Inflammatory macrophage treated with lipopolysaccharide for 1 hour (primary cell): ENCODE results near the gene FTH1.

Experiments
- DNase-seq, 2 donors: peaks; one replicate each; pipeline ENCODE4 v3.0.0-alpha.2; 2020 to 2022

The FTH1 gene

DNA sequence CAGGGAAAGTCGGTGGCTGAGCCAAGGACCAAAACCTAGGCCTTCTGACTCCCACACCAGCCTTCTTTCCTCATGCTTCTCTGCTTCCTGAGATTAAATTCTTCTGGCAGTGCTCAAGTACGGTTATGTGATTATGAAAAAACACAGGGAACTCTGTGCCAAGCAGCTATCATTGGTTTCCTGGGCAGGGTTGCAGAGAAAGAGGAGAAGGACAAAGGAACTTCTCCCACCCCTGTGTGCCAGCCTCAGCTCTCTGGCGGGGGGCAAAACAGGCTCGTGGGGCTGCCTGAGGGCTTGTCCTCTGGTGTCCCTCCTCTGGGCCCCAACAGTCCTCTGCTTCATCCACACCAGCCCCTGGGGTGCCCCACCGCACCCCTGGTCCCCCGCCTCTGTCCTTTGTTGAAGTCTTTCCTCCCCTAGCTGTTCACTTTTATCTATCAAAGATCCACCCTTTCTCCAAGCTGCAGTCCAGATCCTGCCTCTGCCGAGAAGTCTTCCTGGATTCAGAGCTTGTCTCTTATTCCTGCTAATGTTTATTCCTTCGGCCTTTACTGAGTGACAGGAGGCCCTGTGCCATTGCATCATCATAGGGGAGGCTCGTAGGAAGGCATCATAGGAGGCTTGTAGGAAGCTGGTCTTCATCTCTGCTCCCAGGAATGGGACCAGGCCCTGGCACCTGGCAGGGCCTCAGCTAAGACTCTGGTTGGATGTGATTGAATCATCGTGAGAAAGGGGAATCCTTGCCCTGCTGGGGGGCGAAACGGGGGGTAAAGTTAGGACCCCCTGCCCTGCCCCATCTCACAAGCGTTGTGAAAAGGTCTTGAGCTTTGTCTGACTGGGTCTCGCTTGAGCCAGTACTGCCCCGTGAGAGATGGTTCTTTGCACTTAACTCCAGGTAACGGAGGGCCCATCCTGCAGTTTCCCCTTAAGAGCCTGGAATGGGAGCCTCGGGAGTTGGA lies 11.5 kb upstream of the FTH1 start:
- no peak for DNase-seq

DNA sequence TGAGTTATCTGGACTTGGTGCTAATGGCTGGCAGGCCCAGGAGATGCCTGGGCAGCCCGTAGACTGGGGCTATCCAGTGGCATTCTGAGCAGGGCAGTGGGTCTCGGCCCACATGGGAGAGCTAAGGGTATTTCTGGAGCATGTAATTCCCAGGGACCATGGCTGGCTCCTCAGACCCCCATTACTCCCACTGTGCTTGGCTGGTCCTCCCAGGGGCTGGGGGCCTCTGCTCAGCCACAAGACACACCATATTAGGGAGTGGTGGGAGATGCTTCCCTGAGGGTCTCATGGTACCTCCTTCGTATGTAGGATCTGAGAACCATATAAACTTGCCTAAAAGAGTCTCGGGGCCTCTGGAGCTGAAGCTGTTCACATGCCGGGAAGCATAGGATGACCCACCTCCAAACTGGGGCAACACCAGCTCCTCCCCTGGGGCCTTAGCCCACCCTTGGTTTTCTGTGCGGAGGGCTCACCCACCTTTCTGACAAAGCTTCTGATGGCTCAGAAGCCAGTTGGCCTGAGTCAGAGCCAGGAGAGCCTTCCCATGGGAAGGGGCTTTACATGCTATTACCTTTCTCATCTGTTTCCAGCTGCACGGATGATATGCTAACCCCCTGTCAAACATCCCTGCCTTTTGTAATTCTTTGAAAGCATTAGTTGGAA lies 9.5 kb upstream of the FTH1 start:
- DNase-seq, result no peak

DNA sequence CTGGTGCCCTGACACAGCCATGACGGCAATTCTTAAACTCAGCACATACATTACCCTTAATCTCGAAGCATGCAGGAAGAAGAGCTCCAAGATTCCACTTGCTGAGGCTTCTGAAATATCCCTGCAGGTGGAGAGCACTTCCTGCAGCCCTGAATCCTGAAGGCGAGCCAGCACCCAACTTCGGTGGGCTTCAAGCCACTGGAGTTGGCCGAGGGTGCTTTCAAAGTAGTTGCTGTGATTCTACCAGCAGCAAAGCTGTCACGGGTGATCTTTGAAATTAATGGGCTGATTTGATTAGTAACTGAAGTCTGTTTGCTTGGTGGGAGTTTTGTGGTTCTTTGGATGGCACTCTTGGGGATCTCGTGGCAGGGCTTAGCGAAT lies 9.0 kb upstream of the FTH1 start:
- DNase-seq, result no peak

DNA sequence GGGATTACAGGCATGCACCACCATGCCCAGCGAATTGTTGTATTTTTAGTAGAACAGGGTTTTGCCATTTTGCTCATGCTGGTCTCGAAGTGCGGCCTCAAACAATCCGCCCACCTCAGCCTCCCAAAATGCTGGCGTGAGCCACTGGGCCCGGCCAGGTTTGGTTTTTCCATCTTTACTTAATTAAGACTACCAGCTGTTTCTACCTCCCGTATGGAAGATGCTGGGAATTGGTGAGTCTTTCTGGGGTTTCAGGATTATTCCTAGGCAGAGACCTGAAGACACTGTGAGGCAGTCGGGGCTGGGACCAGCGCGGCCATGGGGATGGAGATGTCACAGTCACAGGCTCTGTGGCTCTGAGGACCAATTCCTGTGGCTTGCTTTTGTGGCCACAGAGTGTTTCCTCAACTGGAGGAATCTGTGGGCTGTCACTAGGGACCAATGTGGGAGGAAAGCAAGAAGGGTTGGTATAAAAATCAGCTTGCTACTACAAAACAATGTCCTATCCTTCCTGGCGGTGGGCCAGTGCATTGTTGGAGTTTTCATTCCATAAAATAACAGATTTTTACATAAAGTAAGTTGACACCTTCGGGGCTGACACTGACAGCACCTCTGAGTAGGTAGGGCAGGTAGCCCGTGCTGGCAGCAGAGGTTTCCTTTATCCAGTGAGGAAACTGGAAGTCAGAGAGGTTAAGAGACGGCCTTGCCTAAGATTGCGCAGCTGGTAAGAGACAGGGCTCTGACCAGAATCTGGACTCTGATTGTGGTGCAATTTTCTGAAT lies 8.4 kb upstream of the FTH1 start:
- DNase-seq, result peak; percentile 48 to 73

DNA sequence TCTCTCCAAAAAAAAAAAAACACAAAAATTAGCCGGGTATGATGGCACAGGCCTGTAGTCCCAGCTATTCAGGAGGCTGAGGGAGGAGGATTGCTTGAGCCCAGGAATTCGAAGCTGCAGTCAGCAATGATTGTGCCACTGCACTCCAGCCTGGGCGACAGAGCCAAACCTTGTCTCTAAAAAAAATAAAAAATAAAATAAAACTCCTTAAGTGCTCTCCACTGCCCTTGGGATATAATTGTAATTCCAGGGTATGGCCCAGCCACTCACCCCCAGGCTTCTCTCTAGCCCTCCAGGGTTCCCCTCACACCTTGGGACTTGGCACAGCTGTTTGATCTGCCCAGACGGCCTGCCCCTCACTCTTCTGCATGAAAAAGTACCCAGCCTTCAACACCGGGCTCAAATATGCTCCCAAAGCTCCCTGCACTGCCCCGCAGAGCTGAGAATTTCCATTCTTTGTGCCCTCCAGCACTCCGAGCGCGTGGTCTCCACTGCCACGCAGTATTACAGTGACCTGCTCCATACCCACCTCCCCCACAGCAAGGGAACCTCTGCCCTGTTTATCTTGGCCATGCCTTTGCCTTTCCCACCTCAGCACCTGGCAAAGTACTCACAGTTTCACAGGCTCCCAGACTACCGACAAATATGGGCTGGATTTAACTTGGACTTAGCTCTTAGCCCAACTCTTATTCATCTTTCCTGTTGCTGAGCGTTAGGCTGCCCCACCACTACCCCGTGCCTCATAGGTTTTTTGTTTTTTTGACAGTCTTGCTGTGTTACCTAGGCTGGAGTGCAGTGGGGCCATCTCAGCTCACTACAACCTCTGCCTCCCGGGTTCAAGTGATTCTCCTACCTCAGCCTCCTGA lies 7.6 kb upstream of the FTH1 start:
- DNase-seq, result no peak

DNA sequence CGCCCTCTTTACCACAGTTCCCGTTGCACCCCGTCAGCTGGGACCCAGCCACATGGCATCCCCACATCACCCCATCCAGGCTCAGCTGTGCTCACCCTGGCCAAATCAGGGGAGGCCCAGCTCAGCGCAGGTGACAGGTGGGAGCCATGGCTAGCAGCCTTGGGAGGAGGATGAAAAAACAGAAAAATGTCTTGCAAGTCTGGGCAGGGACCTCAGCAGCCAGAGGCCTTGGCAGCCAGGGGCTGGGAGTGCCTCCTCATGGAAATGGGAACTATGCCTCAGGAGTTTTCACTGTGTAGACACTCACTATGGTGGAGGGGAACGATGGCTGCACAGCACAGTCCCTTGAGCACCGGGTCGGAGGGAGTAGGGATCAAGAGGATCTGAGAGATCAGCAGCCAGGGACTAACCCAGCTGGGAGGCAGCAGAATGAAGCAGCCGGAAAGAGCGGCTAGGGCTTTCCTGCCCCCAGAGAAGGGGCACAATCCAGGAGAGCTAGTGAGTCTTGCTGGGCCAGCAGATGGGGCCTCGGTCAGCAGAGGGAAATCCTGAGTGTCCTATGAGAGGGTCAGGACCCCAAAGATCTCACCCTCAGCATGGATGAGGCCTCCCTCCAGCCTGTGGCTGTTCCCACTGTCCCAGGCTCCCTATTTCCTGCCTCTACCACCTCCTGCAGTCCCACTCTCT lies 6.2 kb upstream of the FTH1 start:
- peak in 1 of 2 donors; percentile 60 for DNase-seq

DNA sequence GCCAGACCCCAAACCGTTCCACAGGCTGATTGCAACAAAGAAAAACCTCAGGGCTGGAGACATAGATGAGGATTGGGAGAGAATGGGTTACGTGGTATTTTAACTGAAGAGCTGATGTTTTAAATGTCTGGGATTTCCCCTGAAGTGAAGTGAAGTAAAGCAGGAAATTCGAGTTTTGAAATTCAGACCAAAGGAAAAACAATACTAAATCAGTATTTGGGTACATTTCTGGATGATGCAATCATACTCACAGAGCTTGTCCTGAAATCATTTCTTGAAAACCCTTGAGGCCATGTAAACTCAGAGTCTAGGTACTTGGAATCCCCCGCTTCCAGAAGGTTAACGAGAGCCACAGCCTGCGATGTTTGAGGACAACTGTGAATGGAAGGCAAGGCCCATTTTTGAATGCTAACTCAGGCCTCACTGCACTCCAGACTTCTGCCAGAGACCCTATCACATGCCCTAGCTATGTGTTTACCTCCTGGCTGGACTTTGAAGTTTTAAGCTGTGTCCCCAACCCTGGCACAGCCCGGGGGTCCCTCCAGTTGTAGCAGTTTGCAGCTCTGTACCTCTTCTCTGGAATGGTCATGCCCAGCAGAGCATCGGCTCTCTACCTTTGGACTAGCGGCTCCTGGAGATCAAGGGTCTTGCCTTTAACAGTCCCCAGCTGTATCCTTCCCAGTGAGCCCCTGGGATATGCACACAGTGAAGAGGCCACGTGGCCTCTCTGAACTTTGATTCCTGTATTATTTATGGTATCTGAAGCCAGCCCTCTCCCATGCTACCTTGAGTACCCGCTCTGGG lies 5.4 kb upstream of the FTH1 start:
- DNase-seq, result peak; percentile 96 to 99

DNA sequence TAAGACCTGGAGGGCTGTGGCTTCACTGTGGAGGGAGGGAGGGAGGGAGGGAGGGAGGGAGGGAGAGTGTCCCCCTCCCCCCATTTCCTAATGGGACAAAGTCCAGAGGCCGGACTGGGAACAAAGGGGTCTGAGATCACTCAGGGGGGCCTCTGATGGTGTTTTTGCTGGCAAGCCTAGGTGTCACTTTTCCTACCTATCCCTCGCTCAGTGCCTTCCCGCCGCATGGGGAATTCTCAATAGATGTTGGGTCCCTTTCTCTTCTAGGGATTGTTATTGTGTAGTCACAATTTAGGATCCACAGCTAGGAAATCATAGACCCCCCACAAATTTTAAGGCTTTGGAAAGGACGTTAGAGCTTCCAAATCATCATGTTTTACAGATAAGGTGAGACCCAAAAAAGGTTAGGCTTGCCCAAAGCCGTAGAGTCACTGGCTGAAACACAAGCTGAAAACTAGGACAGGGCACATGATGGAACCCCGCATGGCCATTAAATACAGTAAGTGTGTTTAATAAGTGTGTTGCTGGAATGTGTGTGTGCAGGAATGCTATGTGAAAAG lies 4.8 kb upstream of the FTH1 start:
- no peak for DNase-seq

DNA sequence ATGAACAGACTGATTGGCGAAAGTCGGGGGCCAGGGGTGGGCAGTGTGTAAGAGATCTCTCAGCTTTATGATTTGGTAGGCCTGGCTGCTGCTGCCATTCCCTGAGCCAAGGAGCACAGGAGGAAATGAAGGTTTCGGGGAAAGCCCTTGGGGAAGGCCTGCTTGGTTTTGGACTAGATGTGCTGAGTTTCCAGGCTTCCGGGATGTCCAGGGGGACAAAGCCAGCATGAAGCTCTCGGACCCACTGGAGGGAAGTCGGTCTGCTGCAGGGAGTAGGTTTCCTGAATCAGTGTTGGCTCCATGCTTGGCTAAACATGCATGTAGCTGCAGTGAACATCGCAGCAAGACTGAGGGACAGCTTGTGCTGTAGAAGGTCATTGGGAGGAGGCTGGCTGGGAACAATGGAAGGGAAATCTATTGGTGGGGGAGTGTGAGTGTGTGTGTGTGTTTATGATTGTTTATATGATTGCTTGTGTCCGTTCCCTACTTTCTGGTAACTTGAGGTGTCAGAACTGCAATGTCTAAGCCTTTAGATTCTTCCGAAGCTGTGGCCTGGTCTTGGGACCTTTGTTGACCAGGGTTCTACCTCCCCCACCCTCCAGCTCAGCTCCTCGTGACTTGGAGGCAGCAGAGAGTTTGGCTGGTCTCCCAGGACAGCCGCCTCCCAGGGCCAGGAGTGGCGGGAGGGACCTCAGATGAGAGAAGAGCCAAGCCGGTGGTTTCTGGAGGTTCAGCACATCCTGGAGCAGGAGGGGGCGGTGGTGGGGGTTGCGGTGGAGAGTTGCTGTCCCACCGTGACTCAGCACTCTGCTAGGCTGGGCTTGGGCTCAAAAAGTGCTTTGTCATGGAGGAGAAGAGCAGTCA lies 4.0 kb upstream of the FTH1 start:
- peak; percentile 100 for DNase-seq

DNA sequence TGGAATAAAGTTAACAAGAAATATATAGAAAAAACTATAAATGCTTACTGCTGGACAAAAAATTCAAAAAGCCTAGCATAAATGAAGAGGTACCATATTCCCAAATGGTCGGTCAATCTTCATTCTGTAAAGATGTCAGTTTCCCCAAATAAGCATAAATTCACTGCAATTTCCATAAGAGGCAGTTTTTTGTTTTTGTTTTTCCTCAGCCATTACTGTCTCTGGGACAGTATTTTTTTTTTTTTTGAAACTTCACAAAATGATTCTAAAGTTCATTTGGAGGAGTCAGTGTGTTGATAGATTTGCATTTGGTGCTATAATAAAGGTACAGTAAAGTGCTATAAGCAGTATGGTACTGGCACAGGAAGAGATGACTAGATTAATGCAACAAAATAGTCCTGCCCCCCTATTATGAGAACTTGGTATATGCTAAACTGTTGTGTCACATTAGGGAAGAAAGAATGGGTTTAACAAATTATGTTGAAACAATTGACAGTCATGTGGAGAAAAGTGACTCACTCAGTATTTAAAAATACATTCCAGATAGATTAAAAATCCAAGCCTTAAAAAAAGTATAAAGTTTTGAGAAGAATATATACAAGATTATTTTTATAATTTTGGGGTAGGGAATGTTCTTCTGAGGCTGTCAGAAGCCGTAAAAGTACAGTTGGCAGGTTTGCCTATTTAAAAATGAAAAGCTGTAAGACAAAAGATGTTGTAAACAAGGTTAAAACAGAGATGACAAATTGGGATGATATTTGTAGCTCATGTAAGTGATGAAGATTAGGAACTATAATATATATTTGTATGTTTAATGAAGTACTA lies 2.6 kb upstream of the FTH1 start:
- DNase-seq, result peak; percentile 93 to 96

DNA sequence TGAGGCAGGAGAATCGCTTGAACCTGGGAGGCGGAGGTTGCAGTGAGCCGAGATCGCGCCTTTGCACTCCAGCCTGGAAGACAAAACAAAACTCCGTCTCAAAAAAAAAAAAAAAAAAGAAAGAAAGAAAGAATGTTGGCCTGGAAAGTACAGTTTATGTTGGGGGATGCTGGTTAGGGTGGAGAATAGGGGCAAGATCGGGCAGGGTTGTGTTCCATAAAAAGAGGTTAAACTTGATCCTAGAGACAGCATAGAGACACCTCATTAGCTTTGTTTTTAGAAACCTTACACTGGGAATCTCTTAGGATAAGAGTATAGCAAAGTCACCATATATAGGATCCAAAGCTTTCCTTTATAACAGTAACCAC lies 1.9 kb upstream of the FTH1 start:
- DNase-seq, result no peak

DNA sequence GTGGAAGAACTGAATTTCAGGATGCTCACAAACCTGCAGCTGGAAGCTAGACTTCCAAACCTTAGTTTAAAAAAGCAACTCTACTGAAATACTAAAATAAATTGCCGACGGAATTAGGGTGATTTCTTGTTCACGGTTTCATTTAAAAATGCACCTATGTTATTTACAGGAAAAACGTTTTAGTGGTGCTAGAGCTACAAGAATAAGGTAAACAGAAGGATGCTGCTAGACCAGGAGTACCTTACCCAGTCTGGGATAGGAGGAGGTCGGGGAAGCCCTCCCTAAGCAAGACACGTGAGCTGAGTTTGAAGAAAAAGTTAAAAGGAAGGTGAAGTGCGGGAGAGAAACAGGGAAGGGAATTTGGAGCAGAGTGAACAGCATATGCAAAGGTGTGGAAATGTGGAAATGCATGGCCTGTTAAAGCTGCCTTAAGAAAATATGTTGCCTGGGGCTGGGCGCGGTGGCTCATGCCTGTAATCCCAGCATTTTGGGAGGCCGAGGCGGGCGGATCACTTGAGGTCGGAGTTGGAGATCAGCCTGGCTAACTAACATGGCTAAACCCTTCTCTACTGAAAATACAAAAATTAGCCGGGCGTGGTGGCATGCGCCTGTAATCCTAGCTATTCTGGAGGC lies 1.4 kb upstream of the FTH1 start:
- no peak for DNase-seq

DNA sequence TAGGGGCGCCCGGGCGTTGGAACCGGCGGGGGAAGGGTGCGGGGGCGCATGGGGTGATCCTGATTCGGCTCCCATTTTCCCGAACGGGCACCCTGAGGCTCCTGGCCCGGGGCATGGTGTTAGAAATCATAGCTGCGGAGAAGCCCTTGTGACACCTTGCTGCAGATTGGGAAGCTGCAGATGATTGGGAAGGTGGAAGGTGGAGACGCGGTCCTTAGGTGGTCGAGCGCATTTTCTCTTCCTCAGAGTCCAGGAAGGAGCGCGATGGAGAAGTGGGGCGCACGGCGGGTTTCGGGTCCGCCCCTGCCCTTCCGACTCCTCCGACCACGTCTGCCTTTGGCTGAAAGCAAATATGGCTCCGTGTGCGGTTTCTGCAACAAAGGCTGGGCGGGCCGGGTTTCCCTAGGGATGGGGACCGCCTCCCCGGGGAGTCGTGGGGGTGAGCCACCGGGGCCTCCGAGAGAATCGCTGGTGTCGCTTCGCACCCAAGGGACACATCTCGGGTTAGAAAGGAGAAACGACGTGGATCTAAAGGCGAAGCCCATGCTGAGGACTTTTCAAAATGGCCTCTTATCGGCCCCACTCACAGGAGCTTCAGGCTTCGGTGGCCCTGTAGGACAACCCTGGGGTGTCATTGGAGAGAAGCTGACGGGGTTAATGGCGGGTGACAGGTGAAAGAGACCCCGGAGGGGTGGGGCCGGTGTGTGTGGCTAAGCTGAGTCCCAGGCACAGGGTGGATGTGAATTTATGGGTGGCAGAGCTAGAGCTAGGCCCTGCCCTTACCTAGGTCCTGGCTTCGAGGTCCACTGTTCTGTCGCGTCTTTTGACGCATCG lies 707 bp upstream of the FTH1 start:
- DNase-seq, result peak; percentile 74 to 78

DNA sequence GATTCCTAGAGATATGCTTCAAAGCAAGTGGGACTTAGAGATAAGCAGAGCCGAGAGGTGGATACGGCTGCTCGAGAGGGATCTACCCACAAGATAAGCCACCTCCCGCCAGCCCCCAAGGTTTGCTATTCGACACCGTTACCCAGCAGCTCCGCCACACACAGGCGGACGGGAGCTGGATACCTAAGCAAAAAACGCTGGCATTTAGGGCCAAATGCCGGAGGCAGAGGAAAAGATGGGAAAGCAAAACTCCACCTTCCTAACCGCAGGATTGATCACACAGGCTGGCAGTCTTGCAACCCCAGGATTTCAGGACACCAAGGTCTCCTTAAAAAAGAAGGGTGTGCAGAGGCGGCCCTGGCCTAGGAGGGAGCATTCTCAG lies 709 bp downstream of the FTH1 start:
- no peak for DNase-seq

DNA sequence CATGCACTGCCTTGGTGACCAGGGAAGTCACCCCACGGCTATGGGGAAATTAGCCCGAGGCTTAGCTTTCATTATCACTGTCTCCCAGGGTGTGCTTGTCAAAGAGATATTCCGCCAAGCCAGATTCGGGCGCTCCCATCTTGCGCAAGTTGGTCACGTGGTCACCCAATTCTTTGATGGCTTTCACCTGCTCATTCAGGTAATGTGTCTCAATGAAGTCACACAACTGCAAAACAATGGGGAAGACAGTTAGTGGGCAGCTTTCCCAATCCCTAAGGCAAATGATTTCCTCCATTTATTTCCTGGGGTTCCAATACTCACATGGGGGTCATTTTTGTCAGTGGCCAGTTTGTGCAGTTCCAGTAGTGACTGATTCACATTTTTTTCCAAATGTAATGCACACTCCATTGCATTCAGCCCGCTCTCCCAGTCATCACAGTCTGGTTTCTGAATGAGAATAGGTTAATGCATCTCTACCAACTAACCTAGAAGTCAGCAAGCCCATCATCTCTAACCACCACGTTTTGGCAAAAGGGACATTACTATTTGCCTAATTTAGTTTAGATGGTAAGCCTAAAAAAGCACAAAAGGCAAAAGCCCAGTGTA lies 2.7 kb downstream of the FTH1 start:
- peak in 1 of 2 donors; percentile 51 for DNase-seq

DNA sequence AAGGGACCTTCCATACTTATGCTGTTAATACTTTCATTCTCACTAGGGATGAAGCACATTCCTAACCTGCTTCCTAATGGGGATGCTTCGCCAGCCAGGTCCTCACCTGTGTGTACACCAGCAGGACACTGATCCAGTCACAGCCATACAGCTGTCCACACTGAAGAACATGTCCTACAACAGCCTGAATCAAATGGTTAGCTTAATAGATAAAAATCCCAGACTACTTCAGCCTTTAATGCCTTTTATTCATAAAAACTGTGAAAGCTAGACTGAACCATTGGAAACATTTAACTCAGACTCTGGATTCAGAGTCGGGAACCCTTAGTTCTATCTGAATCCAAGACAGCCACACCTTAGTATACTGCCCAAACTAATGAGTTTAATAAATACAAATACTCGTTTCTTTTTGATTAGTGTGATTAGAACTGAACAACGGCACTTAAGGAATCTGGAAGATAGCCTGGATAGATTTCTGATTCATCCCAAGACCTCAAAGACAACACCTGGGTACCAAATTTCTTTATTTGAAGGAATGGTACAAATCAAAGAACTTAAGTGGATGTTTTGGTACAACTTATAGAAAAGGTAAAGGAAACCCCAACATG lies 3.3 kb downstream of the FTH1 start:
- peak in 1 of 2 donors; percentile 59 for DNase-seq
